ENCODE results near the gene TANC1.
"Not testable (repeated sequence)": the region's sequence is repeated elsewhere in the genome, so short reads cannot be mapped to it uniquely, and the experiment has no call there.

Gene TANC1

DNA sequence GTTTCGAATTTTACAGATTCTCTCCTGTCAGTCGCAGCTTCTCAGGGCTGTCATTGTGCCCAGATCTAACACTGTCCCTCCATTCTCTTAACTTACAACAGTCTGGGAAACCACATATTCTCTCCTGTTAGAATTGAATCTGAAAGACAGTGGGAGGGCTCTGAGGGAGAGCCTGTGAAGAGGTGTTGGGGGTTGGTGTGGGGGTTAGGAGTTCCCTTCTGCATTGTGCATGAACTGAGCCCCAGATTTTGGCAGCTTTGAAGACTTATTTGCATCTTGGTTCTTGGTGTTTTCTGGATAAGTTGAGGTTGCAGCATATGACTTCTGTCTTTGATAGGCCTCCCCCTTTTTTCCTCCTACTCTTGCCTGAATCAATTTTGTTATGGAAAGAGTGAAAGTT lies 64.1 kb downstream of the TANC1 start:
- no peak for DNase-seq

DNA sequence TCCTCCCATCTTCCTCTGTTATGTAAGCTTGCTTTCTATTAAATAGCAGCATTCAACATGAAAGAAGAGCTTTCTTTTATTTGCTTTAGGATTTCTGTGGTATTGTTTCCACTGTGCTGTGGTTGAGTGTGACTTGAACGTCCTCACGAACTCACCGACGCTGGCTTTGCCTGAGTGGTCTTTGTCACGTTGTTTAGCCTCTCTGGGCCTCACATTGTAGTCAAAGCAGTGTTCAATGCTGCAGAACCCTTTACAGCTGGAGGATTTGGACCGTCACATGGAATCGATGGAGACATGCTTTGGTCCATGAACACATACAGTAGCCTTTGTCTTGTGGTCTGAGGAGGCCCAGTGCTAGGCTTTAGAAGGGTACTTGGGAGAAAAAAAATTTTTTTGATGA lies 66.3 kb downstream of the TANC1 start:
- no peak for DNase-seq

GRCh38 chr2:159035790-159036411 lies 67.5 kb downstream of the TANC1 start:
- DNase-seq = no peak

GRCh38 chr2:159036461-159036860 lies 68.0 kb downstream of the TANC1 start:
- DNase-seq = not testable (repeated sequence)

DNA sequence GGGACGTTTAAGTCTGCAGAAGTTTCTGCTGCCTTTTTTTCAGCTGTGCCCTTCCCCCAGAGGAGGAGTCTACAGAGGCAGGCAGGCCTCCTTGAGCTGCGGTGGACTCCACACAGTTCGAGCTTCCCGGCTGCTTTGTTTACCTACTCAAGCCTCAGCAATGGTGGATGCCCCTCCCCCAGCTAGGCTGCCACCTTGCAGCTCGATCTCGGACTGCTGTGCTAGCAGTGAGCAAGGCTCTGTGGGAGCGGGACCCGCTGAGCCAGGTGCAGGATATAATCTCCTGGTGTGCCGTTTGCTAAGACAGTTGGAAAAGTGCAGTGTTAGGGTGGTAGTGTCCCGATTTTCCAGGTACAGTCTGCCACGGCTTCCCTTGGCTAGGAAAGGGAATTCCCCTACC lies 72.9 kb downstream of the TANC1 start:
- DNase-seq = not testable (repeated sequence)

GRCh38 chr2:159042115-159042850 lies 73.8 kb downstream of the TANC1 start:
- no peak for DNase-seq

GRCh38 chr2:159043710-159044109 lies 75.3 kb downstream of the TANC1 start:
- DNase-seq = no peak

- no peak for DNase-seq
Measured at GRCh38 chr2:159044804-159045286, 76.4 kb downstream of the TANC1 start.

DNA sequence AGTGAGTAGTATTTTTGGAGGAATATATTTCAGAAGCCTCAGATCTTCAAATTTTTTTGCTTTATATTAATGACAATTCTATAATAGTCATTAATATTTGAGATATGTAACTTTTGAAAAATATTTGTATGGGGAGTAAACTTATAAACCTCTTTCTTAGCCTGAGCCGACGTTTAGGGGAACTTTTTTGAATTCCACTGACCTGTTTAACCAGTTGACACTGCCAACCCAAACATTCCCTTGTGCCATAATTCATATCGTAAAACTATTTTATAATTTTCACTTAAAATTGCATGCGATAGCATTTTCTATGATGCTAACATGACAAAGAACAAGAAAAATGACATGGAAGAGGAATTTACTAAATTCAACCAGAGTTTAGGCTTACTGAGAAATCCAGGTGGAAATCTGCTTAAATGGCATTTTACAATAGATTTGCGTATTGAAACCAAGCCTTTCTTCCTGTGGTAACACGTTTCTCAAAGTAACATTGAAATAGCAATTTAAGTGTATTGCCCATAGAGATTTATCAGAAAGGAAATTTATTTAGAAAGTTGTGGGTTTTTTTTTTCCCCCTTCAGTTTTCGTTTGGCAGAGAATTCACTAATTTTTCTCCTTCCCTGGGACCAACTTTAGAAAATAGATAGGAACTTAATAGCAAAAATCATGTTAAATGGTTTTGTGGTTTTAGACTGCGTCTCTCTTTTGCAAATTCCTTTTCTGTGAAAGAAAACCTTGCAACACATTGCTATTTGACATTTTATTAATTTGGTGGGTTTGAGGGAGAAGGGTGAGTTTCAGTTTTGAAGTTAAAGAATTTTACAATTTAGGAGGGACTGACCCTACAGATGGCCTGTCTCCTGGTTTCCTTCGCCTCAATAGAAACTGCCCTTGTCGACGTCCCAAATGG lies 77.4 kb downstream of the TANC1 start:
- DNase-seq = no peak

DNA sequence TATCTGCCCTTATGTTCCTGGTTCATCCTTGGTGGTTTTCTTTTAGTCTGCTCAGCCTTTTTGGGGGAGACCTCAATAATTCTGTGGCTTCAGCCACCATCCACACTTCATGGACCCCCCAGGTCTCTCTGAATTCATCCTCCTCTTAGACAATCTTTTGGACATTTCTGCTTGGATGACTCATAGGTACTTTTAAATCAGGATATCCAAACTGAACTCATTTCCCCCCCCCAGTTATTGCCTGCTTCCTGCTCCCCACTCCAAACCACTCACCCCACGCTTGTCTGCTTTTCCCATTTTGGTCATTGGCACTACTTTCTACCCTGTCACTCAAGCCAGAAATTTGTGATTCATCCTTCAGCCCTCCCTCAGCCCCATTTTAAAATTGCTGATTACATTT lies 78.5 kb downstream of the TANC1 start:
- DNase-seq = no peak

DNA sequence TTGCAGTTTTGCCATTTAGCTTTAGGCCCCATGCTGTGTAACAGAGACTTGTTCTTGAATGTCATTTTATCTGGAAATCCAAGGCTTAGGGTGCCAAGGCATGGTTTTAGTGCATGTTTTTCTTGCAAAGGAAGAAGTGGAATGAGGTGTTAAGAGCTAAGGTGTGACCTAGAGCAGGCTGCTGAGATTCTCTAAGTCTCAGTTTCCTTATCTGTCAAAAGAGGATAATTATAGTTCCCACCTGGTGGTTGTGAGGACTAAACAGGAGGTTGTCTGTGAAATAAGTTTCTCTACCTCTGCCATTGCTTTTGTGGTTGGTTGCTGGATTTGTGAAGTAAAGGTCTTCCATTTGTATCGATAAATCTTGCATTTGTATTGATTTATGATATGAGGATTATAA lies 82.0 kb downstream of the TANC1 start:
- DNase-seq = no peak

GRCh38 chr2:159051133-159051532 lies 82.7 kb downstream of the TANC1 start:
- no peak for DNase-seq

- no peak for DNase-seq
Measured at GRCh38 chr2:159051661-159052060, 83.2 kb downstream of the TANC1 start.

DNA sequence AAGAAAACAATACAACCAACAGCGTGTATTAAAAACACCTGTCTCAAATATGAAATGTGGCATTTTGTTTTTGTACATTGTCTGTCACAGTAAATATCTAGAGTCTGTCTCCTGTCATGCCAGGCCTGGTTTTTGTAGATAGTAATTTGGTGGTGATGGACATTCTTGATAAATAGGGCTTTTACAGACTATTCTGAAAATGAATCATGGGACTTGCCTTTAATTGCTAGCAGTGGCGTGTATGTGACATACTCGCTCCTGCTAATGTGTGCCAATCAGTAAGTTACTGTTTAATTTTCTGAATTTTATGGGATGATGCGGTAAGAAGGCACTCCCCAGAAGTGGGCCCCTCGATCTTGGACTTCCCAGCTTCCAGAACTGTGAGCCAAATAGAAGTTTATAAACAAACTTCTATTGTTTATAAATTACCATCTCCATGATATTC lies 83.7 kb downstream of the TANC1 start:
- DNase-seq = no peak

DNA sequence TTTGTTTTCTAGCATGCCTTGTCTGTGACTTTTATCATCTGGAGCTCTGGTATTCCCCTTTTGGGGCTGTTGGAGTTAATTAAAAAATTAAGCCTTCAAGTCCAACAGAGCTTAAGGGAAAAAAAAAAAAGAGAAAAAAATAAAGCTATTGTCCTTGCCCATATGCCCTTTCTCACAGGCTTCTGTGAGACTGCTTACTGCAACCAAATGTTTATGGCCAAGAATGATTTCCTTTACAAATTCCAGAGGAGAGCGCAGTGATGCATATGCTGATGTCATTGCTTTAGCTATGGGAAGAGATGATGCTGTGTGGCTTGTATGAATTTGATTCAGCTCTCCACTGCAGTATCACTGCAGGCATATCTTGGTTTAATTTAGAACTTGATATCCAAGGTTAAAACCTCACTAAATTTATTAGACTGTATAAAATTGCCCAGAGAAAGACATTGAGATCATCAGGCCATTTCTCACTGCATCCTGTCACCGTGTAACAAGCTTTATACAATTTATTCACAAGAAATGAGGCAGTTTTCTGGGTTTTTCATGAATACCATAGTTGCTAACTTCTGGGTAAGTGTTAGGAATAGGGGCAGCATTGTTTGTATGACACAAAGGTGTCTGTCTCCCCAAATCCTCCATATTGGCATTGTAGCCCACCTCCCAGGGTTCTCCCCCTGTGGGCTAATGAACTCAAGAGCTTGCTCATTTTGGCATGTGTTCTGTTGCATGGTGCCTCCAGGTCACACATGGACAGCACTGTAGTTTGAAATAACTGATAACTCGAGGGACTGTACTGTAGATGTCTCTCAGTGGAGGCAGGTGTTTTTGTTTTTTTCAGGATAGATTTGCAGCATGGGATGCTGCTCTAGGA lies 85.0 kb downstream of the TANC1 start:
- no peak for DNase-seq

DNA sequence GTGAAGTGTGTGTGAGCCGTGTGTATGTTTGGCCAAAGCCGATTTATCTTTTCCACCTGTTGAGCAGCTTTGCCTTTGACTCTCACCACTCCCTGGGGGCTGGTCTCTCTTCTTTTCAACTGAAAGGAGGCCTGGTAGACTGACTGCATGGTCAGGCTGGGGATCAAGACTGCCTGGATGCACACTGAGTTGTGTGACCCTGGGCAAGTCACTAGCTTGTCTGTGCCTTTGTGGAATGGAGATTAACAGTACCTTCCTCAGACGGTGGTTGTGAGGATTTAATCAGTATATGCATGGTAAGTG lies 85.5 kb downstream of the TANC1 start:
- no peak for DNase-seq

- no peak for DNase-seq
Measured at GRCh38 chr2:159054985-159055384, 86.5 kb downstream of the TANC1 start.

DNA sequence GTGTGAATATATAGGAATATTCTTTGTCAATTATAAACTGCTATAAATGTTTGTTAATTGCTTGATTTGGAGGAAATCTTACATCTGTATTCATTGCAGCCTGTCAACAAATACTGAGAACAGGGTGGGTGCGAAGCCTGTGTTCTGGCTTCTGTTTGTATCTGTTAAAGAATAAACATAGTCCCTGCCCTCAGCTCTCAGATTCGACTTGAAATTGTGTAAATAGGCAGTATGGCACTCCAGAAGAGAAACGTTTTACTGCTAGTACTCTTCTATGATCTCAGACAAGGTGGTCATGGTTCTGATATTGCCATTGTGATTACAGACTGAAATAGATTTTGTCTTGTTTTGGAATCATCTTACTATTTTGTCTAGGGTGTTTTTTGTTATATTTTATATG lies 92.1 kb downstream of the TANC1 start:
- DNase-seq = no peak

DNA sequence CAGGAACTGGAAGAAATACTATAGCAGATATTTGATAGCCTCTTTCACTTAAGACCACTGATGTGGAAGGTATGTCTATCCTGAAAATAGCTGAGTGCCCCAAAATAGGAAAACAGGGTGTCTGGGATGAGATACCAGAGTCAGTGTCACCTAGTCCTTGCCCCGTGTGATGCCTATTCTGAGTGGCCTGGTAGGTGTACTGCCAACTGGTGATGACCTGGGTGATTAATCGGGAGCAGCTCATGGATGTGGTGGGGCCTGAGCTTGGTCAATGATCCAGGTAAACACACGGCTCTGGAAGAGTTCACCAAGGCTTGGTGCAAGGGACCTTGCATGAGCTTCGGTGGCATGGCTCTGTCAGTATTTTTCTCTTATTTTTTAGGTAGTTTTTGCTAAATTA lies 95.2 kb downstream of the TANC1 start:
- no peak for DNase-seq

GRCh38 chr2:159064446-159065301 lies 96.2 kb downstream of the TANC1 start:
- DNase-seq = no peak

GRCh38 chr2:159065313-159065712 lies 96.9 kb downstream of the TANC1 start:
- DNase-seq = no peak

DNA sequence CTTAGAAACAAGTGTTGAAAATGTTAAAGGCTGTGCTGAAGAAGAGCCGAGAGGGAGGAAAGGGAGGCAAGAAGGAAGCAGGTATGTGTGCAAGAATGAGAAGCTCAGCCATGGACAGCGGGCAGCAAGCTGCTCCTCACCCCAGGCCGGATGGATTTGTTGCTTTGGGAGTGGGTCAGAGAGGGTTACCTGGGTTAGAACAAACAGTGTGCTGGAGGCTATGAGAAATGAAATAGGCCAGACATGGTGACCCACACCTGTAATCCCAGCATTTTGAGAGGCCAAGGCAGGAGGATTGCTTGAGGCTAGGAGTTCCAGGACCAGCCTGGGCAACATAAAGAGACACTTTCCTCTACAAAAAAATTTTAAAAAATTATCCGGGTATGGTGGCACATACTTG lies 97.5 kb downstream of the TANC1 start:
- DNase-seq = no peak
